Activated CD4-positive, alpha-beta T cell treated with anti-CD3 and anti-CD28 coated beads for 36 hours (primary cell): ENCODE measurements around the gene PHF21A. TPM values are rescaled to one million over a fixed set of nuclear protein-coding genes. Genes with fewer than 3 reads are reported as not detected.
A peak's percentile ranks its signal among the peaks of the same experiment; 100 is the strongest.

ENCODE experiments used
- ATAC-seq: fragments of 200-7000 bp; cut with Tn5 transposase; one replicate; pipeline ENCODE4 v1.10.0; 2021; ENCODE audit warnings: mild to moderate bottlenecking, moderate library complexity
- CTCF ChIA-PET: fragments of 350-600 bp; sonication (Branson Sonifier 250); formaldehyde crosslinking; loops from one replicate; lab custom pipeline; 2021; ENCODE audit warnings: antibody characterized with exemption; lab: Charles Lee
- POLR2A ChIA-PET: fragments of 350-600 bp; sonication (Branson Sonifier 250); formaldehyde crosslinking; loops from one replicate; lab custom pipeline; 2021; ENCODE audit warnings: antibody characterized with exemption, inconsistent platforms; lab: Charles Lee
- DNase-seq: peaks from one replicate; pipeline ENCODE4 v3.0.0-alpha.2; 2020
- H3K27ac Mint-ChIP-seq: one replicate; pipeline ENCODE4 v1.8.0; 2021; ENCODE audit warnings: mixed read lengths
- H3K27me3 Mint-ChIP-seq: one replicate; pipeline ENCODE4 v1.8.0; 2021; ENCODE audit warnings: mixed read lengths
- H3K36me3 Mint-ChIP-seq: one replicate; pipeline ENCODE4 v1.8.0; 2021; ENCODE audit warnings: low read depth, mixed read lengths
- H3K4me1 Mint-ChIP-seq: one replicate; pipeline ENCODE4 v1.8.0; 2021; ENCODE audit warnings: mixed read lengths
- H3K4me3 Mint-ChIP-seq: one replicate; pipeline ENCODE4 v1.8.0; 2021; ENCODE audit warnings: mild to moderate bottlenecking, moderate library complexity, mixed read lengths
- H3K9me3 Mint-ChIP-seq: one replicate; pipeline ENCODE4 v1.8.0; 2021; ENCODE audit warnings: low read depth, mixed read lengths
- intact Hi-C, 2 experiments: fragments of 100-400 bp; cut with DNase I in 1 of 2; cut with micrococcal nuclease in 1 of 2; formaldehyde crosslinking; loops; one replicate each; pipeline versions ENCODE4 v1.14.2 to v1.15.1; 2022 to 2024; cut with DNase I, micrococcal nuclease
- total RNA-seq, 2 experiments: library from RNA; stranded (reverse); gene quantifications; one replicate each; pipeline ENCODE4 v1.2.3, GENCODE V29; 2021

PHF21A gene
- total RNA-seq: 10 to 100 TPM; 42.6 to 61.8 TPM

DNA sequence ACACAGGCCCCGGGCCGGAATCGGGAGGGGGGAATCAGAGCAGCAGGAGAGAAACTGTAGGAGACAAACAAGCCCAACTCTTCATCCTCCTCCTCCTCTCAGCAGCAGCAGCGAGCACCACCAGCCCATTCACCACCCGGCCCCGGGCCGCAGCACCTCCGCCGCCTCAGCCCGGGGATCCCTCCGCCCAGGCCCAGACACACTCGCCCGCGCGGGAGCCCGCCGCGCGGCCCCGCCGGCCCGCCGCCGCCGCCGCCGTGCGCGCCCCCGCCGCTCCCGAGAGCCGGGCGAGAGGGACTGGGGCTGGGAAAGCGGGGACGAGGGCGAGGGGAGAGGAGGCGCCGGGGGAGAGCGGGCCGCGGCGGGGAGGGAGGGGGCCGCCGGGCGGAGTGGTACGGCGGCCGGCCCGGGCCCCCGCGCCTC is at the start of gene PHF21A:
TSS of gene PHF21A (minus strand) at position 154 of the 423 bp plus-strand sequence. CDS start 37,235 bp downstream, outside the sequence.
- Mint-ChIP-seq H3K4me3 (peak within 1 kb of the TSS; percentile 81), H3K9me3 (no peaks in the 10 kb centered on the region), H3K36me3 (peaks cover 4% of the 10 kb centered on the region), H3K4me1 (peaks cover 41% of the 10 kb centered on the region), H3K27ac (peak within 1 kb of the TSS; percentile 93), H3K27me3 (no peaks in the 10 kb centered on the region)
- intact Hi-C loops: loop anchor here (1.0 to 10.0 kb wide), 11 partner anchors 193 to 1883 kb away; partner anchors contain the start of genes DGKZ (in 2 of the 2), ATG13 (in 1 of the 2), HARBI1 (in 1 of the 2) and MDK (in 1 of the 2)
- DNase-seq (peak; percentile 95), ATAC-seq (peak; percentile 68)
- POLR2A ChIA-PET: interaction anchor here (0.6 to 1.2 kb wide), 3 partner anchors 46 to 1250 kb away, joined by 3 to 4 read pairs (median 3); no protein-coding TSS in a partner anchor
- CTCF ChIA-PET: interaction anchor here (0.7 to 1.0 kb wide), 2 partner anchors 40 to 115 kb away, joined by 3 read pairs; no protein-coding TSS in a partner anchor

DNA sequence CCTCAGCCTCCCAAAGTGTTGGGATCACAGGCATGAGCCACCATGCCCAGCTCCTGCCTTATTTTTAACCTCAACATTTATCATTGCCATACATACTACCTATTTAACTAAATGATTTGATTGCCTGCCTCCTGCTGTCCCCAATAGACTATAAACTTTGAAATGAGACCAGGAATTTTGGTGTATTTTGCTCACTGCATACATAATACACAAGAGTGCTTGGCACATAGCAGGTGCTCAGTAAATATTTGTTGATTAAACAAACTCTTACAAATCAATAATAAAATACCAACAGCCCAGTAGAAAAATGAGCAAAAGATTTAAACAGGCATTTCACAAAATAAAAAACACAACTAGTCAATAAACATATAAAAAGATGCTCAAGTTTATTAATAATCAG is 49.5 kb upstream of the PHF21A start:
- POLR2A ChIA-PET: no interaction called here
- H3K4me1 Mint-ChIP-seq: no peaks in the 10 kb centered on the region
- no peak overlapping the region for H3K27ac Mint-ChIP-seq
- intact Hi-C loops: no loop called here
- H3K9me3 Mint-ChIP-seq: no peaks in the 10 kb centered on the region
- H3K4me3 Mint-ChIP-seq: no peak overlapping the region
- DNase-seq: no peak
- CTCF ChIA-PET: no interaction called here
- peaks cover 11% of the 10 kb centered on the region for H3K27me3 Mint-ChIP-seq
- no peaks in the 10 kb centered on the region for H3K36me3 Mint-ChIP-seq
- ATAC-seq: no peak

DNA sequence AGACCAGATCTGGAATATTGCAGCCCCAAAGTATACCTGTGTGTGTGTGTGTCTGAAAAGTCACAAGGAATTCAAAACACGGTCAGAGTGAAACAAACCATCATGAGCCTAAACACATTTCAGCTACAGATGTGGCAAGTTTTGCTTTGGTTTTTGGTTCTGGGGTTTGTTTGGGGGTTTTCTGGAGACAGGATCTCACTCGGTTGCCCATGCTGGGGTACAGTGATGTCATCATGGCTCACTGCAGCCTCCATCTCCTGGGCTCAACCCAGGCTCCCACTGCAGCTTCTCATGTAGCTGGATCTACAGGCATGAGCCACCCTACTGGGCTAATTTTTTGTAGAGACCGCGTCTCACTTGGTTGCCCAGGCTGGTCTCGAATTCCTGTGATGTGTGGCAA is 41.4 kb upstream of the PHF21A start:
- DNase-seq: peak; percentile 57
- intact Hi-C loops: no loop called here

DNA sequence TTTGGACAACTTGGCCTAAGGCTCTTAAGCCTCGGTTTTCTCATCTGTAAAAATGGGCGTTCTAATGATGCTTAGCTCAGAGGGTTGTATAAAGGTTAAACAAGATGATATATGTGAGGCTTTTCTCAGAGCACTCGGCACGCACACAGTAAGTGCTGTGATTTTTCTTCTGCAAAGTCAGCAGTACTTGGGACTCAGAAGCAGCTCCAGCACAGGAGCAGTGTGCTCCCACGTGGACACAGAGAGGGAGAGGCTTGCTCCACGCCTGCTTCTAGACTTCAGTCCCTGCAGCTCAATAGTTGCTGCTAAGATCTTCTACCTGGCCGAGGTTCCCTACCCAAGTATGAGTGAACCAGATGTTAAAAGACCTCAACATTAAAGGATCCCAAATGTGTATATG is 39.9 kb upstream of the PHF21A start:
- intact Hi-C loops: no loop called here
- H3K36me3 Mint-ChIP-seq: no peaks in the 10 kb centered on the region
- ATAC-seq: no peak

More for the DNA sequence above, 41.4 kb upstream of the PHF21A start:
- ATAC-seq: peak; percentile 84
- Mint-ChIP-seq H3K27me3 (peaks cover 33% of the 10 kb centered on the region), H3K9me3 (no peaks in the 10 kb centered on the region), H3K27ac (no peak overlapping the region), H3K4me3 (no peak overlapping the region), H3K36me3 (no peaks in the 10 kb centered on the region), H3K4me1 (peaks cover 9% of the 10 kb centered on the region)
- ChIA-PET POLR2A (no interaction called here), CTCF (interaction anchor here (0.6 kb wide), 2 partner anchors 33 to 376 kb away, joined by 3 read pairs; no protein-coding TSS in a partner anchor)

DNA sequence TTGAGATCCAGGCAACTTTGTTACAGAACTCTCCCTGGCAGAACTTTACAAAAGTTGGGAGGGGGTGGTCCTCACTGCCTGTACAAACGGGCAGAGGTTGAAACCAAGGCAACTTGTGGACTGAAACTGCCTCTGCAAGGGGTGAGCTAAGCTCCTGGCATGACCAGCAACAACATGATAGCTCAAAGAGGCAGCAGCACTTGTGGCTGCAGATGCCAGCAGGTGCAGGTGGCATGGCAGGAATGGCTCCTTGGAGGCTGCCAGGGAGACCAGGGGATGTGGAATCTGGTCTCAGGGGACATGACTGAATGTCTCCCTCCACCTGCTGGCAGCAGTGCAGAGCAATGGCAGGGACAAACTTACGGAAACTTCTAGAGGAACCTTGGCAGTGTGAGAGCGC is 38.8 kb upstream of the PHF21A start:
- POLR2A ChIA-PET: no interaction called here
- CTCF ChIA-PET: interaction anchor here (0.6 kb wide), 1 partner anchor 67 kb away, joined by 3 read pairs; no protein-coding TSS in a partner anchor
- DNase-seq (no peak), ATAC-seq (no peak)
- peaks cover 36% of the 10 kb centered on the region for H3K27me3 Mint-ChIP-seq
- H3K36me3 Mint-ChIP-seq: no peaks in the 10 kb centered on the region
- H3K4me1 Mint-ChIP-seq: peaks cover 9% of the 10 kb centered on the region
- intact Hi-C loops: no loop called here
- no peaks in the 10 kb centered on the region for H3K9me3 Mint-ChIP-seq
- H3K4me3 Mint-ChIP-seq: no peak overlapping the region
- H3K27ac Mint-ChIP-seq: no peak overlapping the region

More for the DNA sequence above, 39.9 kb upstream of the PHF21A start:
- ChIA-PET POLR2A (no interaction called here), CTCF (interaction anchor here (0.6 to 0.8 kb wide), 2 partner anchors 12 to 58 kb away, joined by 3 read pairs; no protein-coding TSS in a partner anchor)
- H3K4me3 Mint-ChIP-seq: no peak overlapping the region
- H3K27ac Mint-ChIP-seq: no peak overlapping the region
- H3K27me3 Mint-ChIP-seq: peaks cover 36% of the 10 kb centered on the region
- H3K4me1 Mint-ChIP-seq: peaks cover 9% of the 10 kb centered on the region
- H3K9me3 Mint-ChIP-seq: no peaks in the 10 kb centered on the region
- no peak for DNase-seq

DNA sequence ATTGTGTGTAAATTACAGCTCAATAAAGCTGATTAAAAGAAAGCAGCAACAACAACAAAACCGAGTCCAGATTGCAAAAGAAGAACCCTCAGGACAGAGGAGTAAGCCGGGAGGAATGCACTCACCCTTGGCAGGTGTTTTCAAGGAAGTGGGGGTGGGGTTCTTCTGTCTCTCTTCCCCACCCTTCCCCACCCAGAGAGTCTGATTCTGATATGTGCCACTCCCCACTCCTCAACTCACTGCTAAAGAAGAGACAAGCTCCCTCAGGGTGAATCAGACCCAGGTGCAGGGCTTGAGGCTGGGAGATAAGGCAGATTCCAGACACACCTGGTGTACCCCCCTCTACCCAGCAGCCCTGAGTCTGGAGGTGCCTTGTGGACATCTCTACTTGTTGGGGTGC is 38.4 kb upstream of the PHF21A start:
- ChIA-PET CTCF (interaction anchor here (0.6 kb wide), 1 partner anchor 68 kb away, joined by 3 read pairs; no protein-coding TSS in a partner anchor), POLR2A (no interaction called here)
- ATAC-seq (no peak), DNase-seq (no peak)
- no peaks in the 10 kb centered on the region for H3K9me3 Mint-ChIP-seq
- peaks cover 9% of the 10 kb centered on the region for H3K4me1 Mint-ChIP-seq
- intact Hi-C loops: no loop called here
- no peaks in the 10 kb centered on the region for H3K36me3 Mint-ChIP-seq
- H3K27ac Mint-ChIP-seq: no peak overlapping the region
- H3K4me3 Mint-ChIP-seq: no peak overlapping the region
- peaks cover 35% of the 10 kb centered on the region for H3K27me3 Mint-ChIP-seq

DNA sequence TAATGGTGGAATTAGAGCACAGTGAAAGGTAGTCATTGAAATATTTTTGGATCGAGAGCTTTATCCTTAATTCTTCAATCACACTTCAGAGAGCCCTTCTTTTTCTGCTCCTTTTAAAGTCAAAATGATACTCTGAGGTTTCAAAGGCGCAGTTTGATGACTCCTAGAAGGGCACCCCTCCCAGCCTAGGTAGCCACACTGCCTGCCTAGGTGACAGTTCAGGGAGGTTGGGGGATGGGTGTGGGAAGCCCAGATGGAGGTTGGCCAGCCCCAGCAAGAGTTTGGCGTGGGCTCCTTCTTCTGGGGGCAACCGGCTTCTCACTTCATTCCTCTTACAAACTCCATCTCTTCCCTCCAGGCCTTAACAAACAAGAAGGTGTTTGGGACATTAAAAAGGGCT is 28.6 kb upstream of the PHF21A start:
- CTCF ChIA-PET: interaction anchor here (0.6 kb wide), 1 partner anchor 12 kb away, joined by 3 read pairs; no protein-coding TSS in a partner anchor
- H3K4me3 Mint-ChIP-seq: no peak overlapping the region
- peak; percentile 51 for ATAC-seq

DNA sequence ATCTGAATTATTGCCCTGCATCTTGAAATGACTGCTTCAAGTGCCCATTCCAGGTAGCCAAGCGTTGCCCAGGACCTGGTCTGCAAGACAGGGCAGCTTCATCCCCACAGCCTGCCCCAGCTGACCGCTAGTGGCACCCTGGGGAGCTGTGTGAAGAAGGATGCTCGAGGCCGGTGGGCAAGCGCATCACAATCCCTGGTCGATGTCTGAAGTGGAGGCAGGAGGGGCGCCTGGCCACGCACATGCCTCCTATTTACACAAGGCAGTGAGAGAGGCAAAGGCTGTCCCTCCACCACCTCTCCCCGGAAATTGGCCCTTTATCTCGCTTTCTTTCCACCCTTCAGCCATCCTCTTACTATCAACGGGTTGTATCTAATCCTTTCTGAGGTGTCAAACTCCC is 28.1 kb upstream of the PHF21A start:
- intact Hi-C loops: no loop called here
- Mint-ChIP-seq H3K9me3 (no peaks in the 10 kb centered on the region), H3K27me3 (no peaks in the 10 kb centered on the region), H3K4me1 (no peaks in the 10 kb centered on the region), H3K27ac (no peak overlapping the region), H3K36me3 (no peaks in the 10 kb centered on the region), H3K4me3 (no peak overlapping the region)
- ATAC-seq (no peak), DNase-seq (no peak)
- ChIA-PET POLR2A (no interaction called here), CTCF (interaction anchor here (0.6 kb wide), 1 partner anchor 12 kb away, joined by 3 read pairs; no protein-coding TSS in a partner anchor)

More for the DNA sequence above, 28.6 kb upstream of the PHF21A start:
- H3K9me3 Mint-ChIP-seq: no peaks in the 10 kb centered on the region
- intact Hi-C loops: no loop called here
- H3K27me3 Mint-ChIP-seq: no peaks in the 10 kb centered on the region
- no peaks in the 10 kb centered on the region for H3K4me1 Mint-ChIP-seq
- peak; percentile 25 for DNase-seq
- no peak overlapping the region for H3K27ac Mint-ChIP-seq
- H3K36me3 Mint-ChIP-seq: no peaks in the 10 kb centered on the region
- POLR2A ChIA-PET: no interaction called here

DNA sequence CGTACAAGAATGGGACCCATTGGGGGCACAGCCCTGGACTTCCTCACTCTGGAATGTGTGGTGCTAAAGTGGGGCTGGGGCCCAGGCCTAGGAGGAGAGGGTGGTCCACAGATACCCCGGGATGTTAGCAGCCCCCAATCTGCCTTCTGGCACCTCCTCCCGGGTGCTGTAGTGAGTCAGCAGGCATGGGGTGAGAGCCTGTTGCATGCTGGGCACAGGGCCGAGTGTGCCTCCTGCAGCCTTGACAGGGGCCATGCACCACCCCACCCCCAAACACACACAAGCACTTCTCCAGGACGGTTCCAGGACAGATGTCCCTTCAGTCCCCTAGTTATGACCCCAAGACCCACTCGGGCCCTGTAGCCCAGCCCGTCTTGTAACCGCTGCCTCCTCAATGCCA is 23.5 kb upstream of the PHF21A start:
- POLR2A ChIA-PET: no interaction called here

DNA sequence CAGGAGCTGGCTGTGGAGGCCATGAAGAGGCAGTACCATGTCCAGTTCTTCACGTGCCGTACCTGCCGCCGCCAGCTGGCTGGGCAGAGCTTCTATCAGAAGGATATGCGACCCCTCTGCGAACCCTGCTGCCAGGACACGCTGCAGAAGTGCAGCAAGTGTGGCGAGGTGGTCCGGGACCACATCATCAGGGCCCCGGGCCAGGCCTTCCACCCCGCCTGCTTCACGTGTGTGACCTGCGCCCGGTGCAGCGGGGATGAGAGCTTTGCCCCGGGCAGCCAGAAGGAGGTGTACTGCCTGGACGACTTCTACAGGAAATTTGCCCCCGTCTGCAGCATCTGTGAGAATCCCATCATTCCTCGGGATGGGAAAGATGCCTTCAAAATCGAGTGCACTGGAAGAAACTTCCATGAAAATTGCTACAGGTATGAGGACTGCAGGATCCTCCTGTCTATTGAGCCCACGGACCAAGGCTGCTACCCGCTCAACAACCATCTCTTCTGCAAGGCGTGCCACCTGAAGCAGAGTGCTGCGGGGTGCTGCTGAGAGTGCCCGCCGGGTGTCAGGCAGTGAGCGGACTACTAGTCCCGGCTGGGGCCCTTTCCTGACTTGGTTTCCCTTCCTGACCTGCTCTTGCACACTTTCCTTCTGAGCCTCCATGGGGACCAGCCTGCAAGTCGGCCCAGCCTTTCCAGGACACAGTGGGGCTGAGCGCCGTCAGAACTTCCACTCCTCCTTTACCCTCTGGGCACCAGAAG is 22.0 kb upstream of the PHF21A start:
- no peaks in the 10 kb centered on the region for H3K9me3 Mint-ChIP-seq
- ChIA-PET CTCF (interaction anchor here (0.6 to 1.5 kb wide), 2 partner anchors 17 to 96 kb away, joined by 3 to 5 read pairs; no protein-coding TSS in a partner anchor), POLR2A (no interaction called here)
- no peaks in the 10 kb centered on the region for H3K36me3 Mint-ChIP-seq
- no peaks in the 10 kb centered on the region for H3K4me1 Mint-ChIP-seq
- DNase-seq (no peak), ATAC-seq (no peak)
- H3K27me3 Mint-ChIP-seq: no peaks in the 10 kb centered on the region
- intact Hi-C loops: no loop called here
- H3K4me3 Mint-ChIP-seq: no peak overlapping the region
- no peak overlapping the region for H3K27ac Mint-ChIP-seq

More for the DNA sequence above, 23.5 kb upstream of the PHF21A start:
- Mint-ChIP-seq H3K4me3 (no peak overlapping the region), H3K36me3 (no peaks in the 10 kb centered on the region), H3K27ac (no peak overlapping the region), H3K4me1 (no peaks in the 10 kb centered on the region), H3K27me3 (no peaks in the 10 kb centered on the region), H3K9me3 (no peaks in the 10 kb centered on the region)
- CTCF ChIA-PET: no interaction called here
- no peak for DNase-seq
- intact Hi-C loops: no loop called here
- no peak for ATAC-seq

DNA sequence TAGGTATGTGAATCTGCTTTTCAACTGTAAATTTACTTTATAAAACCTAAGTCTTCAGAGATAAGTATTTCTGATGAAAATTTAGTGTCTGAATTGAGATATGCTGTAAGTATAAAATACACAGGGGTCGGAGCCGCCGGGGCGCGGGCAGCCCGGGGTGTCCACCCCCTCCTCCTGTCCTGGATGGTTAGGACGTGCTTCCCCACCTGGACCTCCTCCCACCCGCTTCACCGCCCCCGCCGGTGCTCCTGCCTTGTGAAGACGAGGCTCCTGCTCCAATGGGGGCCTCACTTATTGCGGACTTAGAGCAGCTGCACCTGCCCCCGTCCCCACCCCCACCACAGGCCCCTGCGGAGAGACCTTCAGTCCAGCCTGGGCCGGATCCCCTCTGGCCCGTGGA is 21.3 kb upstream of the PHF21A start:
- H3K4me3 Mint-ChIP-seq: no peak overlapping the region
- DNase-seq (no peak), ATAC-seq (no peak)
- CTCF ChIA-PET: interaction anchor here (1.5 kb wide), 1 partner anchor 96 kb away, joined by 5 read pairs; no protein-coding TSS in a partner anchor
- no peak overlapping the region for H3K27ac Mint-ChIP-seq
- no peaks in the 10 kb centered on the region for H3K36me3 Mint-ChIP-seq
- H3K4me1 Mint-ChIP-seq: no peaks in the 10 kb centered on the region
- H3K9me3 Mint-ChIP-seq: no peaks in the 10 kb centered on the region
- no peaks in the 10 kb centered on the region for H3K27me3 Mint-ChIP-seq
- POLR2A ChIA-PET: no interaction called here
- intact Hi-C loops: no loop called here
